ENCODE measurements around the gene CAST.

DNA sequence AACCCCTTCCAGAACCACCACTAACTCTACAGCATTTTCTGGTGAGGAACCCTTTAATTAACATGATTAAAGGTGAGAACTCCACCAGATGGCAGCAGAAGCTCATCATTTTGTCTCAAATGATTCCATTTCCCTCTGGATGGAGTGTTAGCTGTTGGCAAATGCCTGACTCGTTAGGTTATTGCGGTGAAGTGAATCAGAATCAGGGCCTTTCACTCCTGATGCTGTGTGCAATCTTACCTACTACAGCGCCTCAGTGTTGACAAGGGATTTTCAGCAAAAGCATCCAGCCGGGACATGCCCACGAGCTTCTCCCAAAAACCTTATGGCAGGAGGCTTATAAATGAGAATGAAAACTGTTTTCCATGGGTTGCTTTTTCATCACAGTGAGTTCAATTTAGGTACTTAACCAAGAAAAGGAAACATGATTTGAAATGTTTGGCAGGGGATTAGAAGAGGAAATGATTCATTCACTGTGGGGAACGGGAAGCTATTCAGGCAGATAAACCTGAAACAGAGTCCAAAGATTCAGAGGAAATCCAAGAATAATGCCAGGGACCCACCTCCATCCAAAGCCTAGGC lies 48.0 kb upstream of the CAST start:
- TF ChIP-seq, protein P1, sequence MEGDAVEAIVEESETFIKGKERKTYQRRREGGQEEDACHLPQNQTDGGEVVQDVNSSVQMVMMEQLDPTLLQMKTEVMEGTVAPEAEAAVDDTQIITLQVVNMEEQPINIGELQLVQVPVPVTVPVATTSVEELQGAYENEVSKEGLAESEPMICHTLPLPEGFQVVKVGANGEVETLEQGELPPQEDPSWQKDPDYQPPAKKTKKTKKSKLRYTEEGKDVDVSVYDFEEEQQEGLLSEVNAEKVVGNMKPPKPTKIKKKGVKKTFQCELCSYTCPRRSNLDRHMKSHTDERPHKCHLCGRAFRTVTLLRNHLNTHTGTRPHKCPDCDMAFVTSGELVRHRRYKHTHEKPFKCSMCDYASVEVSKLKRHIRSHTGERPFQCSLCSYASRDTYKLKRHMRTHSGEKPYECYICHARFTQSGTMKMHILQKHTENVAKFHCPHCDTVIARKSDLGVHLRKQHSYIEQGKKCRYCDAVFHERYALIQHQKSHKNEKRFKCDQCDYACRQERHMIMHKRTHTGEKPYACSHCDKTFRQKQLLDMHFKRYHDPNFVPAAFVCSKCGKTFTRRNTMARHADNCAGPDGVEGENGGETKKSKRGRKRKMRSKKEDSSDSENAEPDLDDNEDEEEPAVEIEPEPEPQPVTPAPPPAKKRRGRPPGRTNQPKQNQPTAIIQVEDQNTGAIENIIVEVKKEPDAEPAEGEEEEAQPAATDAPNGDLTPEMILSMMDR (IDR thresholded peaks at IDR 0.05): peak; percentile 19 to 47
- no peak for TF ChIP-seq POLR2A (IDR thresholded peaks at IDR 0.05)

Measured in suprapubic skin (tissue), 3 donors.